NCI-H2081 treated with DMSO at 0.1 percent for 48 hours (cell line): ENCODE data around the gene AGRP.
"Not testable (repeated sequence)": the region's sequence is repeated elsewhere in the genome, so short reads cannot be mapped to it uniquely, and the experiment has no call there.

Experiments
- DNase-seq: peaks from one replicate; lab custom pipeline; 2025; lab: John Stamatoyannopoulos, UW

Gene AGRP

GRCh38 chr16:67504031-67505021, 21.0 kb upstream of the AGRP start:
- no peak for DNase-seq

- no peak for DNase-seq
These were observed 15.8 kb upstream of the AGRP start for GRCh38 chr16:67499106-67499505.

GRCh38 chr16:67490335-67491096, 7.2 kb upstream of the AGRP start:
- DNase-seq, result no peak

- no peak for DNase-seq
These were observed 6.2 kb upstream of the AGRP start for GRCh38 chr16:67489401-67490083.

GRCh38 chr16:67487561-67487960, 4.2 kb upstream of the AGRP start:
- not testable (repeated sequence) for DNase-seq

- no peak for DNase-seq
These were observed 3.5 kb upstream of the AGRP start for GRCh38 chr16:67486805-67487204.

GRCh38 chr16:67483731-67484525, 581 bp upstream of the AGRP start:
- DNase-seq, result no peak

GRCh38 chr16:67482233-67482924, 968 bp downstream of the AGRP start:
- DNase-seq, result no peak

GRCh38 chr16:67481561-67482232, 1.6 kb downstream of the AGRP start:
- DNase-seq, result no peak

GRCh38 chr16:67480833-67481560, 2.4 kb downstream of the AGRP start, which contains the start of gene ATP6V0D1:
Gene ATP6V0D1 (minus strand): TSS chr16:67481157. CDS start chr16:67481086, 71 bp downstream.
- peak; percentile 77 for DNase-seq

GRCh38 chr16:67477960-67478554, 5.3 kb downstream of the AGRP start:
- no peak for DNase-seq

GRCh38 chr16:67474551-67475455, 8.5 kb downstream of the AGRP start:
- no peak for DNase-seq

GRCh38 chr16:67471758-67472384, 11.5 kb downstream of the AGRP start:
- no peak for DNase-seq

GRCh38 chr16:67470359-67470758, 13.0 kb downstream of the AGRP start:
- no peak for DNase-seq

GRCh38 chr16:67468731-67469130, 14.6 kb downstream of the AGRP start:
- DNase-seq, result no peak

GRCh38 chr16:67466581-67466980, 16.8 kb downstream of the AGRP start:
- no peak for DNase-seq

- DNase-seq, result no peak
These were observed 18.8 kb downstream of the AGRP start for GRCh38 chr16:67464565-67464964.

GRCh38 chr16:67463691-67464090, 19.7 kb downstream of the AGRP start:
- no peak for DNase-seq
